WTC11 (cell line): Measurements from ENCODE around the gene NOG. TPM values are rescaled to one million over a fixed set of nuclear protein-coding genes. Genes with fewer than 3 reads are reported as not detected.

ENCODE experiments used
- ATAC-seq: fragments of 200-7000 bp; cut with Tn5 transposase; 2 replicates; pipeline ENCODE4 v1.10.0; 2021; ENCODE audit warnings: mild to moderate bottlenecking, moderate library complexity
- CTCF ChIA-PET: fragments of 300-600 bp; sonication (Branson Sonifier 250); formaldehyde crosslinking; loops from one replicate; lab custom pipeline; 2021; ENCODE audit warnings: antibody characterized with exemption; lab: Charles Lee
- POLR2A ChIA-PET: fragments of 350-600 bp; sonication (Branson Sonifier 250); formaldehyde crosslinking; loops from one replicate; lab custom pipeline; 2021; ENCODE audit warnings: antibody characterized with exemption; lab: Charles Lee
- DNase-seq: peaks from one replicate; pipeline ENCODE4 v3.0.0; 2021; ENCODE audit warnings: low spot score
- H3K27ac Mint-ChIP-seq: 2 replicates; pipeline ENCODE4 v1.8.0; 2021; ENCODE audit warnings: mixed read lengths
- H3K27me3 Mint-ChIP-seq: 2 replicates; pipeline ENCODE4 v1.8.0; 2021; ENCODE audit warnings: low read depth, mild to moderate bottlenecking, moderate library complexity, mixed read lengths
- H3K36me3 Mint-ChIP-seq: 2 replicates; pipeline ENCODE4 v1.8.0; 2021; ENCODE audit warnings: mixed read lengths
- H3K4me1 Mint-ChIP-seq: 2 replicates; pipeline ENCODE4 v1.8.0; 2022; ENCODE audit warnings: mixed read lengths
- H3K4me3 Mint-ChIP-seq: 2 replicates; pipeline ENCODE4 v1.8.0; 2021; ENCODE audit warnings: mild to moderate bottlenecking, moderate library complexity, mixed read lengths
- H3K9me3 Mint-ChIP-seq: 2 replicates; pipeline ENCODE4 v1.8.0; 2021; ENCODE audit warnings: mixed read lengths
- CBFB ChIP-seq: sonication (generic); formaldehyde crosslinking; IDR thresholded peaks from 2 replicates; pipeline ENCODE4 v1.8.1; 2022; ENCODE audit warnings: mild to moderate bottlenecking, low read depth, missing genetic modification reagents
- ELF4 ChIP-seq: sonication (generic); formaldehyde crosslinking; IDR thresholded peaks from 2 replicates; pipeline ENCODE4 v1.8.1; 2022; ENCODE audit warnings: low read depth, mild to moderate bottlenecking, moderate library complexity, missing genetic modification reagents
- ETV6 ChIP-seq: sonication (generic); formaldehyde crosslinking; IDR thresholded peaks from 2 replicates; pipeline ENCODE4 v1.8.1; 2022; ENCODE audit warnings: mild to moderate bottlenecking, missing genetic modification reagents
- HMGA2 ChIP-seq: fragments of 250-450 bp; sonication (Bioruptor Pico); IDR thresholded peaks from 2 replicates; pipeline ENCODE4 v1.4.0; 2021; ENCODE audit warnings: mild to moderate bottlenecking, moderate library complexity
- RELA ChIP-seq: sonication (generic); formaldehyde crosslinking; IDR thresholded peaks from 2 replicates; pipeline ENCODE4 v1.8.1; 2022; ENCODE audit warnings: missing genetic modification reagents, mild to moderate bottlenecking, borderline replicate concordance
- RORB ChIP-seq: fragments of 250-450 bp; sonication (Bioruptor Pico); IDR thresholded peaks from 2 replicates; pipeline ENCODE4 v1.9.0; 2021; ENCODE audit warnings: mild to moderate bottlenecking
- SOX15 ChIP-seq: fragments of 250-450 bp; sonication (Bioruptor Pico); IDR thresholded peaks from 2 replicates; pipeline ENCODE4 v1.9.0; 2021; ENCODE audit warnings: mild to moderate bottlenecking
- SP1 ChIP-seq: sonication (generic); formaldehyde crosslinking; conservative IDR thresholded peaks from 2 replicates; pipeline ENCODE4 v1.8.1; 2022; ENCODE audit warnings: missing genetic modification reagents
- TEAD1 ChIP-seq: sonication (generic); formaldehyde crosslinking; IDR thresholded peaks from 2 replicates; pipeline ENCODE4 v1.8.0; 2022; ENCODE audit warnings: mild to moderate bottlenecking, missing genetic modification reagents
- ZNF121 ChIP-seq: sonication (generic); formaldehyde crosslinking; IDR thresholded peaks from 2 replicates; pipeline ENCODE4 v1.8.0; 2023; ENCODE audit warnings: missing genetic modification reagents
- ZNF416 ChIP-seq: fragments of 250-450 bp; sonication (Bioruptor Pico); IDR thresholded peaks from 2 replicates; pipeline ENCODE4 v1.9.0; 2021; ENCODE audit warnings: mild to moderate bottlenecking, inconsistent platforms
- ZNF423 ChIP-seq: fragments of 250-450 bp; sonication (Bioruptor Pico); IDR thresholded peaks from 2 replicates; pipeline ENCODE4 v2.1.2; 2022; ENCODE audit warnings: mild to moderate bottlenecking, moderate library complexity
- total RNA-seq: library from RNA; stranded (reverse); gene quantifications from 3 replicates; pipeline ENCODE4 v1.2.3, GENCODE V29; 2021
- TF ChIP-seq, protein P1 (sequence below): fragments of 250-450 bp; sonication (Bioruptor Pico); IDR thresholded peaks from 2 replicates; pipeline ENCODE4 v1.9.0; 2021; ENCODE audit warnings: mild to moderate bottlenecking
- TF ChIP-seq, protein P2 (sequence below): sonication (generic); formaldehyde crosslinking; IDR thresholded peaks from 2 replicates; pipeline ENCODE4 v1.8.1; 2023; ENCODE audit warnings: mild to moderate bottlenecking, moderate library complexity, missing genetic modification reagents
- TF ChIP-seq, protein P3 (sequence below): fragments of 250-450 bp; sonication (Bioruptor Pico); conservative IDR thresholded peaks from 2 replicates; pipeline ENCODE4 v1.9.0; 2021; ENCODE audit warnings: mild to moderate bottlenecking
- TF ChIP-seq, protein P4 (sequence below): sonication (generic); formaldehyde crosslinking; IDR thresholded peaks from 2 replicates; pipeline ENCODE4 v1.8.1; 2023; ENCODE audit warnings: mild to moderate bottlenecking, missing genetic modification reagents
- TF ChIP-seq, protein P5 (sequence below): fragments of 250-450 bp; sonication (Bioruptor Pico); IDR thresholded peaks from 2 replicates; pipeline ENCODE4 v1.8.0; 2021; ENCODE audit warnings: mild to moderate bottlenecking
- TF ChIP-seq, protein P6 (sequence below): sonication (generic); formaldehyde crosslinking; IDR thresholded peaks from 2 replicates; pipeline ENCODE4 v1.8.0; 2023; ENCODE audit warnings: missing genetic modification reagents, mild to moderate bottlenecking, borderline replicate concordance
- TF ChIP-seq, protein P7 (sequence below): fragments of 200-600 bp; IDR thresholded peaks from 2 replicates; pipeline ENCODE4 v1.8.0; 2022; ENCODE audit warnings: antibody characterized with exemption

Gene NOG
- total RNA-seq, 1 experiment from 2014 or later = 1.2 TPM

DNA sequence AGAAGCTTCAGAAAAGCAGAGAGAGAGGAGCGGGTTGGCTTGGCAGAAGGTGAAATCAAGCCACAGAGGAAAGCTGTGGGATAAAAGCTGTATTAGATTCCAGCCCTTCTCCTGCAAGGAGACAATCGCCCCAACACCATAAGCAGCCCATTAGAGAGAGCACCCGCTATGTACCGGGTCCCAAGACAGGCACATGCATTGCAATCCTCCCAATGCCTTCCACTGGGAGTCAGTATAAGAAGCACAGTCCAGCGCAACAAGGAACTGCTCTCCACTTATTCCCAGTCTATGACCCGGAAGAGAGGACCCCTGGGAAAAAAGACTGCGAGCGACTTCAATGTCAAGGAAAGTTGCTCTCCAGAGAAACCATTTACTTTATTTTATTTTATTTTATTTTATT is 43.8 kb downstream of the NOG start:
- Mint-ChIP-seq H3K4me1 (peaks cover 3% of the 10 kb centered on the region; the same call in 1 of the 2 replicates), H3K9me3 (no peaks in the 10 kb centered on the region), H3K27me3 (no peaks in the 10 kb centered on the region), H3K27ac (no peak overlapping the region), H3K36me3 (no peaks in the 10 kb centered on the region), H3K4me3 (no peak overlapping the region)
- POLR2A ChIA-PET = no interaction called here
- TF ChIP-seq ZNF121 (no peak), ETV6 (CRISPR knock-in tag) (no peak), HMGA2 (CRISPR knock-in tag) (no peak; the same call in 1 of the 2 replicates), CBFB (no peak), RELA (CRISPR knock-in tag) (no peak), ZNF423 (CRISPR knock-in tag) (no peak), SOX15 (CRISPR knock-in tag) (no peak), ZNF416 (CRISPR knock-in tag) (no peak)
- TF ChIP-seq, protein P1, sequence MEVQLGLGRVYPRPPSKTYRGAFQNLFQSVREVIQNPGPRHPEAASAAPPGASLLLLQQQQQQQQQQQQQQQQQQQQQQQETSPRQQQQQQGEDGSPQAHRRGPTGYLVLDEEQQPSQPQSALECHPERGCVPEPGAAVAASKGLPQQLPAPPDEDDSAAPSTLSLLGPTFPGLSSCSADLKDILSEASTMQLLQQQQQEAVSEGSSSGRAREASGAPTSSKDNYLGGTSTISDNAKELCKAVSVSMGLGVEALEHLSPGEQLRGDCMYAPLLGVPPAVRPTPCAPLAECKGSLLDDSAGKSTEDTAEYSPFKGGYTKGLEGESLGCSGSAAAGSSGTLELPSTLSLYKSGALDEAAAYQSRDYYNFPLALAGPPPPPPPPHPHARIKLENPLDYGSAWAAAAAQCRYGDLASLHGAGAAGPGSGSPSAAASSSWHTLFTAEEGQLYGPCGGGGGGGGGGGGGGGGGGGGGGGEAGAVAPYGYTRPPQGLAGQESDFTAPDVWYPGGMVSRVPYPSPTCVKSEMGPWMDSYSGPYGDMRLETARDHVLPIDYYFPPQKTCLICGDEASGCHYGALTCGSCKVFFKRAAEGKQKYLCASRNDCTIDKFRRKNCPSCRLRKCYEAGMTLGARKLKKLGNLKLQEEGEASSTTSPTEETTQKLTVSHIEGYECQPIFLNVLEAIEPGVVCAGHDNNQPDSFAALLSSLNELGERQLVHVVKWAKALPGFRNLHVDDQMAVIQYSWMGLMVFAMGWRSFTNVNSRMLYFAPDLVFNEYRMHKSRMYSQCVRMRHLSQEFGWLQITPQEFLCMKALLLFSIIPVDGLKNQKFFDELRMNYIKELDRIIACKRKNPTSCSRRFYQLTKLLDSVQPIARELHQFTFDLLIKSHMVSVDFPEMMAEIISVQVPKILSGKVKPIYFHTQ (CRISPR knock-in tag) = no peak
- TF ChIP-seq, protein P2, sequence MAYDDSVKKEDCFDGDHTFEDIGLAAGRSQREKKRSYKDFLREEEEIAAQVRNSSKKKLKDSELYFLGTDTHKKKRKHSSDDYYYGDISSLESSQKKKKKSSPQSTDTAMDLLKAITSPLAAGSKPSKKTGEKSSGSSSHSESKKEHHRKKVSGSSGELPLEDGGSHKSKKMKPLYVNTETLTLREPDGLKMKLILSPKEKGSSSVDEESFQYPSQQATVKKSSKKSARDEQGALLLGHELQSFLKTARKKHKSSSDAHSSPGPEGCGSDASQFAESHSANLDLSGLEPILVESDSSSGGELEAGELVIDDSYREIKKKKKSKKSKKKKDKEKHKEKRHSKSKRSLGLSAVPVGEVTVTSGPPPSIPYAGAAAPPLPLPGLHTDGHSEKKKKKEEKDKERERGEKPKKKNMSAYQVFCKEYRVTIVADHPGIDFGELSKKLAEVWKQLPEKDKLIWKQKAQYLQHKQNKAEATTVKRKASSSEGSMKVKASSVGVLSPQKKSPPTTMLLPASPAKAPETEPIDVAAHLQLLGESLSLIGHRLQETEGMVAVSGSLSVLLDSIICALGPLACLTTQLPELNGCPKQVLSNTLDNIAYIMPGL (CRISPR knock-in tag) = no peak
- TF ChIP-seq, protein P3, sequence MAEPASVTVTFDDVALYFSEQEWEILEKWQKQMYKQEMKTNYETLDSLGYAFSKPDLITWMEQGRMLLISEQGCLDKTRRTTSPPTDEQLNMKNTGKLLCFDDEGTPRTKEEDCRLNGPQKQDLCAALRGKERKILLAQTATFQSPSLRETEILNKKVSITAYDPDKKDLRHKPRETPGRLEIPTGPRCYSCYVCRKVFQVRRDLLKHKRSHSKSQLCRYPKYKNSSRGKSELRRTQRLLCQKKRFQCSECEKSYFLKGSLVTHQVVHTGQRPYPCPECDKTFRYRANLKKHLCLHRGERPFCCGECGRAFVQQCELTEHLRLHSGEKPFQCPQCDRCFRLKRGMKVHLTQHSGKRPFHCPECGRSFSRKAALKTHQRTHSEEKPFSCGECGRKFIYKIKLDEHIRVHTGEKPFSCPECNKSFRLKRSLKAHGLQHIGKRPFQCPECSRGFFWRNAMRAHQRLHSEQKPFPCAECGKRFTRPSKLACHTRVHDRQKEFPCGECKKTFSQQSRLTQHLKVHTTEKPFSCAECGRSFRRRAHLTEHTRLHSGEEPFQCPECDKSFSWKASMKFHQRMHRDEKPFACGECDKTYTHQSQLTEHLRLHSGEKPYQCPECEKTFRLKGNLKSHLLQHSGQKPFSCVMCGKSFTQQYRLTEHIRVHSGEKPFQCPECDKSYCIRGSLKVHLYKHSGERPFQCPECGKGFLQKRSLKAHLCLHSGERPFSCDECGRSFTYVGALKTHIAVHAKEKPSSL = no peak
- TF ChIP-seq, protein P4, sequence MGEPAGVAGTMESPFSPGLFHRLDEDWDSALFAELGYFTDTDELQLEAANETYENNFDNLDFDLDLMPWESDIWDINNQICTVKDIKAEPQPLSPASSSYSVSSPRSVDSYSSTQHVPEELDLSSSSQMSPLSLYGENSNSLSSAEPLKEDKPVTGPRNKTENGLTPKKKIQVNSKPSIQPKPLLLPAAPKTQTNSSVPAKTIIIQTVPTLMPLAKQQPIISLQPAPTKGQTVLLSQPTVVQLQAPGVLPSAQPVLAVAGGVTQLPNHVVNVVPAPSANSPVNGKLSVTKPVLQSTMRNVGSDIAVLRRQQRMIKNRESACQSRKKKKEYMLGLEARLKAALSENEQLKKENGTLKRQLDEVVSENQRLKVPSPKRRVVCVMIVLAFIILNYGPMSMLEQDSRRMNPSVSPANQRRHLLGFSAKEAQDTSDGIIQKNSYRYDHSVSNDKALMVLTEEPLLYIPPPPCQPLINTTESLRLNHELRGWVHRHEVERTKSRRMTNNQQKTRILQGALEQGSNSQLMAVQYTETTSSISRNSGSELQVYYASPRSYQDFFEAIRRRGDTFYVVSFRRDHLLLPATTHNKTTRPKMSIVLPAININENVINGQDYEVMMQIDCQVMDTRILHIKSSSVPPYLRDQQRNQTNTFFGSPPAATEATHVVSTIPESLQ = no peak
- CTCF ChIA-PET = interaction anchor here (0.8 to 2.2 kb wide), 7 partner anchors 7 to 137 kb away, joined by 3 to 10 read pairs (median 5); no protein-coding TSS in a partner anchor
- ATAC-seq (peak; percentile 41; the same call in 1 of the 2 replicates), DNase-seq (no peak)

DNA sequence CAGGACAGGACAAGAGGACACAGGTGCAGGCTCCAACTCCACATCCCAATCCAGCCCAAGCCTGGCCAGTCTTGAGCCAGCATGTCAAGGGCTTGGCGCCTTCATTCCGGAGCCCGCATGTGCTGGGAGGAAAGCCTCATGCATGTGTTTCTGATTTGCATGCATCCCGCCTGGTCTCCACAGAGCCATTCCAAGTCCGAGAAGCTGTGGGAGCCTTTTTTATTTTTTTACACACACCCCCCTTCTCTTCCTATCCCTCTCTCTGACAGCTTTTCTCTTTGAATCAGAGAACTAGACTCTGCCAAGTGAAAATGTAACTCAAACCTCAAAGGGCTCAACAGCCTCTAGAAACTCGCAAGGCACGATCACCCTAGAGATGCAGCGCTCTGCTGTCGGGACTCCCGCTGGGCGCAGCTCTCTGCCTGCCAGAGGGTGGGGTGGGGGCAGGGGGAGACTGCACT is 45.1 kb downstream of the NOG start:
- Mint-ChIP-seq H3K9me3 (no peaks in the 10 kb centered on the region), H3K27ac (no peak overlapping the region), H3K4me3 (no peak overlapping the region), H3K27me3 (no peaks in the 10 kb centered on the region), H3K36me3 (no peaks in the 10 kb centered on the region), H3K4me1 (peaks cover 3% of the 10 kb centered on the region; the same call in 1 of the 2 replicates)
- ATAC-seq (0 out of 2 replicates have a peak, but pooled peaks have one; percentile 24), DNase-seq (no peak)
- POLR2A ChIA-PET = interaction anchor here (0.6 to 0.9 kb wide), 2 partner anchors 32 to 913 kb away, joined by 4 read pairs; no protein-coding TSS in a partner anchor
- CTCF ChIA-PET = interaction anchor here (1.8 to 2.1 kb wide), 2 partner anchors 9 to 77 kb away, joined by 5 to 6 read pairs; no protein-coding TSS in a partner anchor
- no peak for TF ChIP-seq ZNF423 (CRISPR knock-in tag)
- TF ChIP-seq SP1 (CRISPR knock-in tag) = no peak
- TF ChIP-seq, protein P5, sequence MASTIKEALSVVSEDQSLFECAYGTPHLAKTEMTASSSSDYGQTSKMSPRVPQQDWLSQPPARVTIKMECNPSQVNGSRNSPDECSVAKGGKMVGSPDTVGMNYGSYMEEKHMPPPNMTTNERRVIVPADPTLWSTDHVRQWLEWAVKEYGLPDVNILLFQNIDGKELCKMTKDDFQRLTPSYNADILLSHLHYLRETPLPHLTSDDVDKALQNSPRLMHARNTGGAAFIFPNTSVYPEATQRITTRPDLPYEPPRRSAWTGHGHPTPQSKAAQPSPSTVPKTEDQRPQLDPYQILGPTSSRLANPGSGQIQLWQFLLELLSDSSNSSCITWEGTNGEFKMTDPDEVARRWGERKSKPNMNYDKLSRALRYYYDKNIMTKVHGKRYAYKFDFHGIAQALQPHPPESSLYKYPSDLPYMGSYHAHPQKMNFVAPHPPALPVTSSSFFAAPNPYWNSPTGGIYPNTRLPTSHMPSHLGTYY = no peak
- no peak for TF ChIP-seq TEAD1 (CRISPR knock-in tag)
- TF ChIP-seq, protein P6, sequence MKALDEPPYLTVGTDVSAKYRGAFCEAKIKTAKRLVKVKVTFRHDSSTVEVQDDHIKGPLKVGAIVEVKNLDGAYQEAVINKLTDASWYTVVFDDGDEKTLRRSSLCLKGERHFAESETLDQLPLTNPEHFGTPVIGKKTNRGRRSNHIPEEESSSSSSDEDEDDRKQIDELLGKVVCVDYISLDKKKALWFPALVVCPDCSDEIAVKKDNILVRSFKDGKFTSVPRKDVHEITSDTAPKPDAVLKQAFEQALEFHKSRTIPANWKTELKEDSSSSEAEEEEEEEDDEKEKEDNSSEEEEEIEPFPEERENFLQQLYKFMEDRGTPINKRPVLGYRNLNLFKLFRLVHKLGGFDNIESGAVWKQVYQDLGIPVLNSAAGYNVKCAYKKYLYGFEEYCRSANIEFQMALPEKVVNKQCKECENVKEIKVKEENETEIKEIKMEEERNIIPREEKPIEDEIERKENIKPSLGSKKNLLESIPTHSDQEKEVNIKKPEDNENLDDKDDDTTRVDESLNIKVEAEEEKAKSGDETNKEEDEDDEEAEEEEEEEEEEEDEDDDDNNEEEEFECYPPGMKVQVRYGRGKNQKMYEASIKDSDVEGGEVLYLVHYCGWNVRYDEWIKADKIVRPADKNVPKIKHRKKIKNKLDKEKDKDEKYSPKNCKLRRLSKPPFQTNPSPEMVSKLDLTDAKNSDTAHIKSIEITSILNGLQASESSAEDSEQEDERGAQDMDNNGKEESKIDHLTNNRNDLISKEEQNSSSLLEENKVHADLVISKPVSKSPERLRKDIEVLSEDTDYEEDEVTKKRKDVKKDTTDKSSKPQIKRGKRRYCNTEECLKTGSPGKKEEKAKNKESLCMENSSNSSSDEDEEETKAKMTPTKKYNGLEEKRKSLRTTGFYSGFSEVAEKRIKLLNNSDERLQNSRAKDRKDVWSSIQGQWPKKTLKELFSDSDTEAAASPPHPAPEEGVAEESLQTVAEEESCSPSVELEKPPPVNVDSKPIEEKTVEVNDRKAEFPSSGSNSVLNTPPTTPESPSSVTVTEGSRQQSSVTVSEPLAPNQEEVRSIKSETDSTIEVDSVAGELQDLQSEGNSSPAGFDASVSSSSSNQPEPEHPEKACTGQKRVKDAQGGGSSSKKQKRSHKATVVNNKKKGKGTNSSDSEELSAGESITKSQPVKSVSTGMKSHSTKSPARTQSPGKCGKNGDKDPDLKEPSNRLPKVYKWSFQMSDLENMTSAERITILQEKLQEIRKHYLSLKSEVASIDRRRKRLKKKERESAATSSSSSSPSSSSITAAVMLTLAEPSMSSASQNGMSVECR (CRISPR knock-in tag) = no peak
- TF ChIP-seq ELF4 = no peak
- TF ChIP-seq RORB = no peak
- no peak for TF ChIP-seq RELA (CRISPR knock-in tag)
- TF ChIP-seq, protein P7, sequence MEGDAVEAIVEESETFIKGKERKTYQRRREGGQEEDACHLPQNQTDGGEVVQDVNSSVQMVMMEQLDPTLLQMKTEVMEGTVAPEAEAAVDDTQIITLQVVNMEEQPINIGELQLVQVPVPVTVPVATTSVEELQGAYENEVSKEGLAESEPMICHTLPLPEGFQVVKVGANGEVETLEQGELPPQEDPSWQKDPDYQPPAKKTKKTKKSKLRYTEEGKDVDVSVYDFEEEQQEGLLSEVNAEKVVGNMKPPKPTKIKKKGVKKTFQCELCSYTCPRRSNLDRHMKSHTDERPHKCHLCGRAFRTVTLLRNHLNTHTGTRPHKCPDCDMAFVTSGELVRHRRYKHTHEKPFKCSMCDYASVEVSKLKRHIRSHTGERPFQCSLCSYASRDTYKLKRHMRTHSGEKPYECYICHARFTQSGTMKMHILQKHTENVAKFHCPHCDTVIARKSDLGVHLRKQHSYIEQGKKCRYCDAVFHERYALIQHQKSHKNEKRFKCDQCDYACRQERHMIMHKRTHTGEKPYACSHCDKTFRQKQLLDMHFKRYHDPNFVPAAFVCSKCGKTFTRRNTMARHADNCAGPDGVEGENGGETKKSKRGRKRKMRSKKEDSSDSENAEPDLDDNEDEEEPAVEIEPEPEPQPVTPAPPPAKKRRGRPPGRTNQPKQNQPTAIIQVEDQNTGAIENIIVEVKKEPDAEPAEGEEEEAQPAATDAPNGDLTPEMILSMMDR = no peak
